Endothelial cell of umbilical vein (primary cell): ENCODE data around the gene AMD1.

Experiments used
- CTCF ChIP-seq, 2 donors: IDR thresholded peaks; 1 replicate in 1 of 2; 2 replicates in 1 of 2; pipeline ENCODE4 v1.5.1; 2011; ENCODE audit warnings: low read length in 2 of 2, mild to moderate bottlenecking in 2 of 2, moderate library complexity in 2 of 2, control low read depth in 1 of 2, inconsistent platforms in 1 of 2, low read depth in 1 of 2; ENCODE audit not compliant: insufficient read depth in 1 of 2; ENCODE audit errors: extremely low read depth in 1 of 2
- POLR2A ChIP-seq: IDR thresholded peaks from 2 replicates; pipeline ENCODE4 v1.6.1; 2012; ENCODE audit warnings: low read depth, mild to moderate bottlenecking, control low read depth, low read length
- POLR2AphosphoS5 ChIP-seq: IDR thresholded peaks from 2 replicates; pipeline ENCODE4 v1.6.1; 2012; ENCODE audit warnings: low read depth, mild to moderate bottlenecking, control low read depth, low read length, moderate library complexity; ENCODE audit not compliant: insufficient read depth

- no peak for TF ChIP-seq CTCF (IDR thresholded peaks at IDR 0.05; ENCODE audit: extremely low read depth in 1 of 2, insufficient read depth in 1 of 2, low read depth in 1 of 2, low read length in 2 of 2)
- TF ChIP-seq POLR2AphosphoS5 = no peak
- no peak for TF ChIP-seq POLR2A
These were observed 56.2 kb downstream of the AMD1 start for GRCh38 chr6:110930781-110931180.
